D341Med (cell line): ENCODE data around the gene KSR2.
"Not testable (repeated sequence)": the region's sequence is repeated elsewhere in the genome, so short reads cannot be mapped to it uniquely, and the experiment has no call there.

Experiments
- DNase-seq: peaks from one replicate; pipeline ENCODE4 v3.0.0; 2012; ENCODE audit warnings: low spot score

The KSR2 gene

DNA sequence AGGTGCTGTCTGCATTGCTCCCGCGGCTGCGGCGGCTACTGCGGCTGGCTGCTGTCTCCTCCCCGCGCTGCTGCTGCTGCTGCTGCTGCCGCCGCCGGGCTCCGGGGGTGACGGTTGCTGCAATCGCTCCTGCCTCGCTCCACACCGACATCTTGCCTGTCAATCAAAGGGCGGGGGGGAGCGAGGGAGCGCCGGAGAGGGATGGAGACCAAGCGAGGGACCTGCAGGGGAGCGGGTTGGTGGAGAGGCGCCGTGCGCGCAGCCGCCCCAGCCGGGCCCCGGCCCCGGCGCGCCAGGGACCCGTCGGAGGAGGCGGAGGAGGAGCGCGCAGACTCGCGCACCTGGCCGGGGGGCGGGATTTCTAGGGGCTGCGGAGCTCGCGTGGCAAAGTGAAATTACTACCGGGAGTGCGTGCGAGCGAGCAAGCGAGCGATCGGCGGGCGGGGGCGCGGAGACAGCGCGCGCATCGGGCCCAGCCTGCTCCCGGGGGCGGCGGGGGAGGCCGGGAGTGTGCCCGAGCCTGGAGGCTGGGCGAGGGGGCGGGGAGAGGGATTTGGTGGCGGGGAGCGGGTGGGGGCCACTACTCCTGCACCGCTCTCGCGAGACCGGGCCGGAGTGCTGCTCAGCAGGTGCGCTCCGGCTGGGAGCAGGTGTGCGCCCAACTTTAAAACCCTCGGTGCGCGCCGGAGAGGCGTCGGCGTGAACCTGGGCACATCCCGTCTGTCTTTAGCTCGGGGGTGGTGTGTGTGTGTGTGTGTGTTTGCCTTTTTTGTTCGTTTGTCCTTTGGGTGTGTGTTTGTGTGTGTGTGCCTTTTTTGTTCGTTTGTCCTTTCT lies at the start of gene KSR2:
TSS of gene KSR2 (minus strand) at position 165 of the 834 bp plus-strand sequence. CDS start 735 bp downstream, outside the sequence.
- peak; percentile 83 for DNase-seq

DNA sequence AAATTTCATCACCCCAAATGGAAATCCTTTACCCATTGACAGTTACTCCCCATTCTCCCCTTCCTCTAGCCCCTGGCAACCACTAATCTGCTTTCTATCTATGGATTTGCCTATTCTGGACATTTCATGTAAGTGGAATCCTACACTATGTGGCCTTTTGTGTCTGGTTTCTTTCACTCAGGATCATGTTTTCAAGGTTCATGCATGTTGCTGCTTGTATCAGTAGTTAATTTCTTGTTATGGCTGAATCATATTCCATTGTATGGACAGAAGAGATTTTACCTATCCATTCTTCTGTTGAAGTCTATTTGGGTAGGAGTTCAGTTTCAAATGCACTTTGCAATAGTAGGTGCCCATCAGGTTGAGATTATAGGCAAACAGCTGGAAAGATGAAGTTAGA lies 49.1 kb upstream of the KSR2 start:
- no peak for DNase-seq

DNA sequence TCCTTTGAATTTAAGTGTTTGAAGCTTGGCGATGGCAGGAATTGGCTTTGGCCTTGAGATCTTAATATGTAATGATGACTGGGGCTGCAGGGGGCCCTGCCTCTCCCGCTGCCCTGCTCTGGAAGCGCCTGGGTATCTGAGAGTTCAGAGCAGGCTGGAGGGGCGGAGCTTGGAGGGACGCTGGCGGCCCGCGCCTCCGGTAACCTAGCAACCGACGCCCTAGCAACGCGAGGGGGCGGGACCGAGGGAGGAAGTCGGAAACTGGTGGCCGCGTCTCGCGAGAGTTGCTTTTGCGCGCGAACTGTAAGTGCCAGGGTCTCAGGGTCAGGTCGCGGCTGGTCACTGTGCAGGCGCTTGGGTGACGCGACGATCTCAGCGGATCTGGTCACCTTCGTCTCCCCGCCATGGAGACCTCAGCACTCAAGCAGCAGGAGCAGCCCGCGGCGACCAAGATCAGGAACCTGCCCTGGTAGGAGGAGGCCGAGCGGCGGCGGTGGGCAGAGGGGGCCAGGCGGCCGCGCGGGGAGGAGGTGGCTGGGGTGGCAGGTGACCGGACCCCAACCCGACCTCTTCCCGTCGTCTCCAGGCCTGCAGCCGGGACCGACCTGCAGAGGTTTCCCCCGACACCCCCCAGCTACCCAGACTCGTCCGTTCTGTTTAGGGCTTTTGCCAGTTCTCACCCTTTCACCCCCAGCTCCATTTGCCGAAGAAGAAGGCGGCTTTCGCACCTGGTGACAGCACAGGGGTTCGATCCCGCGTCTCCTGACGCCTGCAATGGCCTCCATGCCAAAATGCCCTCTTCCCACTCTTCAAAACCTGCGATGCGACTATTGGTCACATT lies 47.9 kb upstream of the KSR2 start, which contains the start of gene RFC5:
TSS of gene RFC5 (plus strand) at position 280 of the 841 bp plus-strand sequence. CDS start at position 405, 125 bp downstream.
- peak; percentile 100 for DNase-seq

DNA sequence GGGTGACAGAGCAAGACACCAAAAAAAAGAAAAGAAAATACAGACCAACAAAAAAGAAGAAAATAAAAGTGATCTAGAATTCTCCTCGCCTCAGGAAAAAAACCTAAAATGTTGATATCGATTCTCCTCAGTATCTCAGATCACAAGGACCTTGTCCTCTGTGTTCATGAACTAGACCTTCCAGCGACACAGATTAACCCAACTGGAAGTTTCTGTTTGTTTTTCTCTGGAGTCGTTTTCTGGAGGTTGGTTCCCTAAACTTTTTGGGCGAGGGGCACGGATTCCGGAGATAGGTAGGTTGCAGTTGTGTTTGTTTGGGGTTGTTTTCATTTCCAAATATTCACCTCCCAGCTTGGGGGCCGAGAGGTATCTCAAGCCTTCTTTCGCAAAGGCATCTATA lies 47.2 kb upstream of the KSR2 start:
- DNase-seq, result no peak

DNA sequence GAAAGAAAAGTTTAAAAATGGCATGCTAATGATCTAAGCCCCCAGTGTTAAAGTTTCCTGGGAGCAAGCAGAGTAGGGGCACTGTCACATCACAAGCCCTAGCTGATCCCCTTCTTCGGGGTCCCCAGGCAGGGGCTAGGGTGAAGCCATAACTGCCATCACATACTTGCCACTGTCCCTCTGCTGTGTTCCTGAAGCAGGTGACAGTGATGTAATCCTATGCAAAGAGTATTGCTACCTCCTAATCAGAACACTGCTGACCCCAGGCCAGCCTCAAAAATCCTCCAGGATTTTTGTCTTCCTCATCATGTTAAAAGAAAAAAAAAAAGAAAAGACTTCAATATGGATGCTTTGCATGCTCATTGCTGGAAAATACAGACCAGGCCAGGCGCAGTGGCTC lies 46.5 kb upstream of the KSR2 start:
- no peak for DNase-seq

DNA sequence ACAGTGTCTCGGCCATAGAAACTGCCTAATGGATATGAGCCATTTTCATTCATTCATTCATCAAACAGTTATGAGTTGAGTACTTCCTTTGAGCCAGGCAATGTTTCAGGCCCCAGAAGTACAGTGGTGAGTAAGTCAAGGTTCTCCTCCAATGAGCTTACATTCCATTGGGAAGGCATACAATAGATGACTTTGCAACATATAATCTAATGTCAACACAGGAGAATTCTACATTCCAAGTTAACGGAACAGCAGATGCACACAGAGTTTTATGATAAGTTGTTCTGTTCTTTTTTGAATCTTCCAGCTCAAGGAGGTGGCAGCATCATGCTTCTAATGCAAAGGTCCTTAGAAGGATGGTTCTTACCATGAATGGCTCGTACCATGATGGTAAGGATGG lies 44.5 kb upstream of the KSR2 start:
- DNase-seq, result no peak

DNA sequence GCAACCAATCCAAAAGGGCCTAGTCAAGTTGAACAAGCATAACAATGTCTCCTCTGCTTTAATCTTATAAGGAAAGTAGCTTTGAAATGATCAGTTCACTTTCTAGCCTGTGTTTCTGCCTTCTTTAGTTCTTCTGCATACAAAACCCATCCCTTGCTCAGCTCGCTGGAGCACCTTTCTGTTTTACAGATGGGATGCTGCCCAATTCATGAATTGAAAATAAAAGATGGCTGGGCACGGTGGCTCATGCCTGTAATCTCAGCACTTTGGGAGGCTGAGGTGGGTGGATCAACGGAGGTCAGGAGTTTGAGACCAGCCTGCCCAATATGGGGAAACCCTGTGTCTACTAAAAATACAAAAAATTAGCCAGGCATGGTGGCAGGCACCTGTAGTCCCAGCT lies 43.2 kb upstream of the KSR2 start:
- DNase-seq, result no peak

DNA sequence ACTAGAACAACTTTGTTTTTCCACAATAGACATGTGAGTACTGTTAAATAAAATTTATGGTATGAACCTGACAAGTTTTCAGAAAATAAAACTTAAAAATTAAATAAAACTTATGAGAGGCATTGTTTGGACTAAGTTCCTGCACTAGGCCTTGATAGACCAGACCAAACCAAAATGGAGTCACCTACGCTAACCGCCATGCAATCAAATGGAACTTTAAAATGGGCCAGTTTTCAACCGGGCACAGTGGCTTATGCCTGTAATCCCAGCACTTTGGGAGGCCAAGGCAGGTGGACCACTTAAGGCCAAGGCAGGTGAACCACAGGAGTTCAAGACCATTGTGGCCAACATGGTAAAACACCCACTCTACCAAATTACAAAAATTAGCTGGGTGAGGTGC lies 42.6 kb upstream of the KSR2 start:
- no peak for DNase-seq

DNA sequence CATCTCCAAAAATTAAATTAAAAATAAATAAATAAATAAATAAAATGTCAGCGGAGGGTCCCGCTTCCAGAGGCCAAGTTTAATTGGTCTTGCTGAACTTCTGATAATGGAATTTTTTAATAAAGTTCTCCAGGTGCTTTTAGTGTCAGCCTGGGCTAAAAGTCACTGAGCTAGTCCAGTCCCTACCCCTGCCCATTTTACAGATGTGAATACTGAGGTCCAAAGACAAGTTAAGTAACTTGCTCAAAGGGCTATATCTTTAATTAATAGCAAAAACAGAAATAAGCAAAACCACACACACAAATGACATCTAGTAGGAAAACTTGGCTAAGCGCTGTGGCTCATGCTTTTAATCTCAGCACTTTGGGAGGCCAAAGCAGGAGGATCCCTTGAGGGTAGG lies 42.1 kb upstream of the KSR2 start:
- no peak for DNase-seq

DNA sequence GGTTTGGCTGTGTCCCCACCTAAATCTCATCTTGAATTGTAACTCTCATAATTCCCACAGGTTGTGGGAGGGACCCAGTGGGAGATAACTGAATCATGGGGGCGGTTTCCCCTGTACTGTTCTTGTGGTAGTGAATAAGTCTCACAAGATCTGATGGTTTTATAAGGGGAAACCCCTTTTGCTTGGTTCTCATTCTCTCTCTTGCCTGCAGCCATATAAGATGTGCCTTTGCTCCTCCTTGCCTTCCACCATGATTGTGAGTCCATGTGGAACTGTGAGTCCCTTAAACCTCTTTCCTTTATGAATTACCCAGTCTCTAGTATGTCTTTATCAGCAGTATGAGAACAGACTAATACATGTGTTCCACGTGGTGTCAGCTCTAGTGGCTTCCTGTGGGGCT lies 31.0 kb upstream of the KSR2 start:
- not testable (repeated sequence) for DNase-seq

DNA sequence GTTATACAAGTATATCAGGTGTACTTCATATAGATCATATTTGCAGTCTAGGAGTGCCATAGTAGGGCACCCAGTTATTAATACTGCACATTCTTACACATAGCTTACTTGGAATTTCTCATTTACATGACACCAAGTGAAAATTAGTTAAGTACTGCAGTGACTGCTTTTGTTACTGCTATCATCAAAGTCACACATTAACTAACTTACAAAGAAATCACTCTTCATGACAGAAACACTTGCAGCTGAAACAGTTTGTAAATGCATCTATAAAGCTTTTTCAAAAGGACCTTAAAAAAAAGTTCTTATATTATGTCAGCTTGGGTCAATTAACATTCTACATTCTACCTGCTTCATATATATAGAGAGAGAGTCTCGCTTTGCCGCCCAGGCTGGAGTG lies 29.9 kb upstream of the KSR2 start:
- DNase-seq, result no peak

DNA sequence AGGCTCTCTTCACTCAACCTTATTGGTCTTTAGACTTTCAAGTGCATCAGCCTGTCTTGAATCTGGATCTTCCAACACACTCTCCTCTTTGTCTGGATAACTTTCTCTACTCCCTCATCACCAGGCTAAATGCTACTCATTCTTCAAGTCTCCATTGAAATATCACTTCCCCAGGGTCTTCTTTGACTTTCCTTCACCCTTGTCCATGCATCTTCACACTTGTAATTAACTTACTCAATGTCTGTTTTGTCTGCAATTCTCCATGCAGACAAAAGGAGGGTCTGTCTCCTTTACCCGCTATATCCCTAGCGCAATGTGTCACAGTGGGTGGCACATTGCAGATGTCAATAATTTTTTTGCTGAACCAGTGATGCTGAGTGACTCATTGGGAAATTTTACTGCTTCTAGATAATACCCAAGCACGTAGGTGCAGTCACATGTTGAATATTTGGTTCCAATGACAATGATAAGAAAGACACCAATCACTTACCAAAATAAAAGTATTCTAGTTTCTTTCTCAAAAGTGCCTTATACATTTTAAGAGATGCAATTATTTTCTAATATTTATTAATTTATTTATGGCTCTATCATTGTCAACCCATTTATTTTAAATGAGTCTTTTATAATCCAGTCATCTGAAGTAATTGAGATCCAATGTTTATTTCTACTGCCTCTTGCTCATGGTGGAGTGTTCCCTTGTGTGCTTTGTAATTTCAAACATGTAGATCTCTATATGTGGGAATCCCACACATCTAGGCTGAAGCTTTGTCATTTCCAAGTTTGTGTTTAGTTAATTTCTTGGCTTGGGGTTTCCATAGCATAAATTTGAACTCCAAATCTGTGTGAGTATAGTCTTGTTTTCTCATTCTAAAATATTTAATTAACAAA lies 26.0 kb upstream of the KSR2 start:
- DNase-seq, result no peak

DNA sequence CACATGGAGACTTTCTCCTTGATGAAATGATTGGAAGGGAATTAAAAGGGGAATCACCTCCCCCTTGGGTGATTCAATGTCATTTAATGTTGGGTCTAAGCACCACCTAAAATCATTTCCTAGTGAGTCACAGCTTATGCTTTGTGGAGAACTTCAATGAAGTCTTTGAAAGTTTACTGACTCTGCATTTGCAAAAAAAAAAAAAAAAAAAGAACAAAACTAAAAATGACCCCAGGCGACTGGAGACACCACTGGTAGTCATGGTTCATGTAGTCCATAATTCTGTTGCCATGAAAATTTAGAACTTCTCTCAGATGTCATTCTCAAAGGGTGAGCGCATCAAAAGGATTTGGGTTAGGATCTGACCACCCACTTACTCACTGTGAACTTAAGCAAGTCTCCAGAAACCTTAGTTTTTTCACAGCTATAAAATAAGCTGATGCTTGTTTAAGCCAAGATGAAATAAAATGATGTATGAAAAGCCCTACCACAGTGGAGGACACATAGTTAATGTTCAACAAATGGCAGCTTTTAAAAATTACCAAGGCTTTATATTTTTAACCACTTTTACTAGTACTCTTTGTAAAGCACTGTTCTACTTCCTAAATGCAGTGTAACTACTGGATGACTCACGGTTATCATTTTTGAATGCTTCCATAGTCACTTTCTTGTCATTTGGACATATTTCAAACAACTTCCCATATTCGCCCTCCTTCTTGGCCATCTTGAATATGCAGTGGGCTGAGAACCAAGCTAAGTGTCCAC lies 18.1 kb upstream of the KSR2 start:
- no peak for DNase-seq

DNA sequence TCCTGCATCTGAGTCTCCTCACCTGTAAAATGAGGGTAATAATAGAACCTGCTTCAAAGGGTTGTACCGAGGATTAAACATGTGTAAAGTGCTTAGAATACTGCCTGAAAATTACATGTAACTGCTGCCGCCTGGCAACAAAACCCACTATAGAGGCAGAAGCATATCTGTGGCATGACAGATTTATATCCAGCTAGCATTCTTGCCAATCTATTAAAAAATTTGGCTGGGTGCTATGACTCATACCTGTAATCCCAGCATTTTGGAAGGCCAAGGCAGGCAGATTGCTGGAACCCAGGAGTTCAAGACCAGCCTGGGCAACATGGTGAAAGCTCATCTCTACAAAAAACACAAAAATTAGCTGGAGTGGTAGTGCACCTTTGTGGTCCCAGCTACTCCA lies 16.4 kb upstream of the KSR2 start:
- no peak for DNase-seq

DNA sequence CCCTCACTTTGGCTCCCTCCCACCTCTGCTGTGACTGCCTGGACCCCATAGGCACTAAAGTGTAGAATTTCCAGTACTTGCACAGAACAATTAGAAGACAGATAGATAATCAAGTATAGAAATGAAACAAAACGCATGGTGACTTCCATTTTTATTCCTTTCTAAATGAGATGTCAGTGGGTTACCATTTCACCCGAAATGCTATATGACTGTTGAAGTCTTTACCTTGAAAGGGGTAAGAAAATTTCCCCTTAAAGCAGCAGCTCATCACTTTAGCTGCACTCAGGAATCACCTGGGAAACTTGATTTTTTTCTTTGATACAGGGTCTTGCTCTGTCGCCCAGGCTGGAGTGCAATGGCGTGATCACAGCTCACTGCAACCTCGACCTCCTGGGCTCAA lies 12.5 kb upstream of the KSR2 start:
- no peak for DNase-seq

DNA sequence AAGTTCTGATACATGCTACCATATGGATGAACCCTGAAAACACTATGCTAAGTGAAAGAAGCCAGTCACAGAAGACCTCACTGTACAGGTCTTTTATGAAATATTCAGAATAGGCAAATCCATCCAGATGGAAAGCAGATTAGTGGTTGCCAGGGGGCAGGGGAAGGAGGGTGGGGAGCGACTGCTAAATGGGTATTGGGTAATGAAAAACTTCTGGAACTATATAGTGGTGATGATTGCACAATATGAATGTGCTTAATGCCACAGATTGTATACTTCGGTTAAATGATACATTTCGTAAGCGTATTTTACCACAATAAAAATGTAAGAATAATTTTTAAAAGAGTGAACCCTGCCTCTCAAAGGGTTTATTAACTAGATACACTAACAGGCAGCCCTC lies 11.8 kb upstream of the KSR2 start:
- no peak for DNase-seq

DNA sequence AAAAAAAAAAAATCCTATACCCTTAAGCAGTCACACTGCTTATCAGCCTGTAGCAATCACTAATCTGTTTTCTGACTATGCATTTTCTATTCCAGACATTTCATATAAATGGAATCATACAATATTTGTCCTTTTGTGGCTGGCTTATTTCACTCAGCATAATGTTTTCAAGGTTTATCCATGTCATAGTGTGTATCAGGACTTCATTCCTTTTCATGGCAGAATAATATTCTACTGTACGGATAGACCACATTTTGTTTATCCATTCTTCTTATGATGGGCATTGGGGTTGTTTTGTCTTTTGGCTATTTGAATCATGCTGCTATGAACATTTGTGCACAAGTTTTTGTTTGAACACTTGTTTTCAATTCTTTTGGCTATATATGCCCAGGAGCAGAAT lies 8.6 kb upstream of the KSR2 start:
- DNase-seq, result no peak

DNA sequence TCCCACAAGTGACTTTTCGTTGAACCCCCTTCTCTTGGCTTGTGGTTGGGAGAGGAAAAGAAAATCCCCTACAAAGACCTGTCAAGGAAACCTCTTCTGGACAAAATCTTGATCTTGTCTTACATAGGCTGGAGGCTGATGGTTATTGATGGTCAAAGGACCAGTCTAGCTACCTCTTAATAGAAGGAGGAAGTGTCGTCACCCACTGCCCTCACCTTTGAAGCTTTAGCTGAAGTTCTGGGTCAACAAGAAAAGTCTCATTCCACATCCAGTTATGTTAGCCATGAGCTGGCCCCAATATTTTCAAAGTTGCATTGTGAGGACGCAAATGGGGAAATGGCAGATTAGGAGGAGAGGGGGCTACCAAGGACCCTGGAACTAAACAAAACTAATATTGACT lies 6.2 kb upstream of the KSR2 start:
- no peak for DNase-seq

DNA sequence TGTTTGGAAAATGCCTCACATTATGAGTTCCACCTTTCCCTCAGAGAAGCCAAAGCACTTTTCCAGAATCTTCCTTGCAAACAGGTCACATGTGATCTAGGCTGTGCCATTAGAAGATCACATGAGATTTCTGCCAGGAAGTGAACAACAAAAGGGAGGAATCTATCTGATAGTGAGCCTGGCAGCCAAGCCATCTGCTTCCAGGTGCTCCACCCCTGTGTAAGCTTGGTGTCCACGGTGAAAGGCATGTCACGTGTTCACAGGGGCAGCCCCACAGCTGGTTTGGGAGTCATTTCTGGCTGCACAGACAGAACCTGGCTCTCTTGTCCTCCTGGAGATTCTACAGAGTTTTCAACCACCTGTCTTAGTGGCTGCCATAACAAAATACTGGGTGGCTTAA lies 3.5 kb upstream of the KSR2 start:
- DNase-seq, result no peak

DNA sequence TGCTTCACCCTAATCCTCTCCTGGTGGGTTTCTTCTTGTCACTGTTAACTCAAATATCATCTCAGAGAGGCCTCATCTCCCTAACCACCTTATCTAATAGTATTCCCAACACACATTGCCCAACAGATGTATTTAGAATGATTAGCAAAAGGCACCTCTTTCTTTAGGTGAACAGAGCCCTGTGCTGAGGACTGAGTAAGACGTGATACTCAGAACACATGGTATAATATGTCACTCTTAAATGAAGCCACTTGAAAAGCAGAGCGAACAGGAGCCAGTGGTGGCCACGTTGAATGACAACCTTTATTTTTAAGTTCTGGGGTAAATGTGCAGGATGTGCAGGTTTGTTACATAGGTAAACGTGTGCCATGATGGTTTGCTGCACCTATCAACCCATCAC lies 1.5 kb upstream of the KSR2 start:
- no peak for DNase-seq

DNA sequence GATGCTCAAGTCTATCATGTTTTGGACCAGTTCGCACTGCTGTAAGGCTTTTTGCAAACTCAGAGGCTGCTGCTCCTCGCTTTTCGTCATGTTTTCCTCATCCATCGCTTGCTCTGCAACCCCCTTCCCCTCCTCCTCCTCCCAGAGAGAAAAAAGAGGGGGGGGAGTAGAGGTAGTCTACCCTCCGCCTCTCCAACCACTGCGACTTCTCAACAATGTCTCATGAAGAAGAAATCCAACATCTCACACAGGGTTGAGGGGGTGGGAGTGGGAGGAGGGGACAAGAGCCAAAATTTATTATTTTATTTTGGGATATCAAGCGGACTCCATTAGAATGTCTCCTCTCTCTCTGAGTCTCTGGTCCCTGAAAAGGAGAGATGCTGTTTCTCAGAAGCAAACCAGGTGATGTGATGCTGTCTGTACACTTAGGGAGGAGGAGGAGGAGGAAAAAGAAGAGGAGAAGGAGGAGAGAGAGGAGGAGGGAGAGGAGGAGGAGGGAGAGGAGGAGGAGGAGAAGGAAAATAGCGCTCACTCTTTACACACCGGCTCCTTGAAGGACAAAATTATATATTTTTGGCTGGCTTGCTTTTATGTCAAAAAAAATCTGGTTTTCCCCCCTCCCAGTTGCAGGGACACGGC lies 520 bp downstream of the KSR2 start:
- DNase-seq, result no peak
